ENCODE measurements around the gene PANX2. TPM values are rescaled to one million over a fixed set of nuclear protein-coding genes. Genes with fewer than 3 reads are reported as not detected.

The PANX2 gene
- total and polyA plus RNA-seq, 2 experiments from 2014 or later, result 2.8 to 5.1 TPM

GRCh38 chr22:50221410-50222300 lies 51.1 kb downstream of the PANX2 start:
- Histone ChIP-seq H3K4me1 (ENCODE audit: insufficient read depth) (no peaks in the 10 kb centered on the region; the same call in 1 of the 2 replicates), H3K4me2 (no peak overlapping the region), H3K36me3 (ENCODE audit: insufficient read depth) (no peaks in the 10 kb centered on the region), H2AFZ (no peak overlapping the region), H3K4me3 (no peak overlapping the region), H3K27me3 (ENCODE audit: insufficient read depth) (no peaks in the 10 kb centered on the region), H3K27ac (ENCODE audit: low read depth) (no peak overlapping the region), H3K79me2 (replicated peaks; ENCODE audit: insufficient read depth) (no peaks in the 10 kb centered on the region), H3F3A (replicated peaks; ENCODE audit: low read depth) (no peaks in the 10 kb centered on the region), H4K20me1 (replicated peaks; ENCODE audit: insufficient read depth) (peaks cover 5% of the 10 kb centered on the region; the same call in 1 of the 2 replicates), H3K9me2 (ENCODE audit: insufficient read depth) (no peaks in the 10 kb centered on the region)
- peak in 1 of 2 experiments; percentile 54; a peak in 2 of 4 replicates for TF ChIP-seq CTCF (conservative IDR thresholded peaks at IDR 0.05; ENCODE audit: low read depth in 2 of 2)
- TF ChIP-seq EZH2 (IDR thresholded peaks at IDR 0.05; ENCODE audit: low read depth, unreplicated experiment), result no peak
- TF ChIP-seq ETS1 (IDR thresholded peaks at IDR 0.05), result no peak
- TF ChIP-seq EZH2phosphoT487 (IDR thresholded peaks at IDR 0.05; ENCODE audit: unreplicated experiment), result no peak
- no peak for TF ChIP-seq ZNF331 (CRISPR knock-in tag; IDR thresholded peaks at IDR 0.05; ENCODE audit: low read depth)
- no peak for TF ChIP-seq POLR2AphosphoS5 (IDR thresholded peaks at IDR 0.05; ENCODE audit: low read depth)
- TF ChIP-seq ZNF114 (CRISPR knock-in tag; IDR thresholded peaks at IDR 0.05), result no peak
- TF ChIP-seq REST (IDR thresholded peaks at IDR 0.05; ENCODE audit: unreplicated experiment), result no peak
- no peaks in the 10 kb centered on the region for H3K9me3 Mint-ChIP-seq
- H3K27ac Mint-ChIP-seq, result no peak overlapping the region
- H3K4me1 Mint-ChIP-seq, result peaks cover 2% of the 10 kb centered on the region; the same call in 1 of the 3 replicates
- H3K4me3 Mint-ChIP-seq, result no peak overlapping the region
- peaks cover 53% of the 10 kb centered on the region for H3K36me3 Mint-ChIP-seq (ENCODE audit: low read depth)
- peaks cover 7% of the 10 kb centered on the region for H3K27me3 Mint-ChIP-seq (ENCODE audit: insufficient read depth, low read depth, poor library complexity)
- peak; percentile 13 for ATAC-seq
- no peak for DNase-seq (ENCODE audit: low spot score)
